Measurements from ENCODE around the gene ZNF507.

DNA sequence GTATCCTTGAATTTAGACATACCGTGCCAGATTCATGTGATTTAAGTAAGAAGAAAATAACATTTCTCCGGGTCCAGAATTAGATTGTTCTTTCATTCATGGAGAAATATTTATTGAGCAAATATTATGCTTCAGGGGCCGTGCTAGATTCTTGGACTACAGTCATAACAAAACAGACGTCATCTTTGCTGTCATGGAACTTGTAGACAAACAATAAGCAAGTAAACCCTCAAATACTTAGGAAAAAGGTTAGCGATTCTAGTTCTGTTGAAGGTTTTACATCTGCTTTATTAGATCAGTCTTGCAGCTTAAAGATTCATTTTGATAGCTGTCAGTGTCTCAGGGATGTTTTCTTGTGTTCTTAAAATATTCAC is 16.9 kb downstream of the ZNF507 start:
- TF ChIP-seq, protein P1, sequence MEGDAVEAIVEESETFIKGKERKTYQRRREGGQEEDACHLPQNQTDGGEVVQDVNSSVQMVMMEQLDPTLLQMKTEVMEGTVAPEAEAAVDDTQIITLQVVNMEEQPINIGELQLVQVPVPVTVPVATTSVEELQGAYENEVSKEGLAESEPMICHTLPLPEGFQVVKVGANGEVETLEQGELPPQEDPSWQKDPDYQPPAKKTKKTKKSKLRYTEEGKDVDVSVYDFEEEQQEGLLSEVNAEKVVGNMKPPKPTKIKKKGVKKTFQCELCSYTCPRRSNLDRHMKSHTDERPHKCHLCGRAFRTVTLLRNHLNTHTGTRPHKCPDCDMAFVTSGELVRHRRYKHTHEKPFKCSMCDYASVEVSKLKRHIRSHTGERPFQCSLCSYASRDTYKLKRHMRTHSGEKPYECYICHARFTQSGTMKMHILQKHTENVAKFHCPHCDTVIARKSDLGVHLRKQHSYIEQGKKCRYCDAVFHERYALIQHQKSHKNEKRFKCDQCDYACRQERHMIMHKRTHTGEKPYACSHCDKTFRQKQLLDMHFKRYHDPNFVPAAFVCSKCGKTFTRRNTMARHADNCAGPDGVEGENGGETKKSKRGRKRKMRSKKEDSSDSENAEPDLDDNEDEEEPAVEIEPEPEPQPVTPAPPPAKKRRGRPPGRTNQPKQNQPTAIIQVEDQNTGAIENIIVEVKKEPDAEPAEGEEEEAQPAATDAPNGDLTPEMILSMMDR (conservative IDR thresholded peaks at IDR 0.05): no peak
- no peak for TF ChIP-seq EZH2 (IDR thresholded peaks at IDR 0.05; ENCODE audit: low read depth)
